Thoracic aorta (tissue), 2 donors: ENCODE results near the gene TLR2. TPM values are rescaled to one million over a fixed set of nuclear protein-coding genes. Genes with fewer than 3 reads are reported as not detected.
A peak's percentile ranks its signal among the peaks of the same experiment; 100 is the strongest.

Experiments
- ATAC-seq: fragments of 150-250 bp; one replicate; pipeline ENCODE4 v1.8.0; 2017; ENCODE audit warnings: low read depth; ENCODE audit not compliant: insufficient number of reproducible peaks, low FRiP score
- DNase-seq: peaks from one replicate; pipeline ENCODE4 v3.0.0-alpha.2; 2020; ENCODE audit warnings: low spot score
- H3K27ac ChIP-seq, 2 donors: fragments of 200-600 bp; sonication (generic); 1 replicate in 1 of 2; 2 replicates in 1 of 2; pipeline ENCODE4 v1.5.1; 2016; ENCODE audit warnings: mild to moderate bottlenecking in 2 of 2, moderate library complexity in 2 of 2
- H3K27me3 ChIP-seq: fragments of 200-600 bp; sonication (generic); replicated peaks from 2 replicates; pipeline ENCODE4 v1.6.0; 2016; ENCODE audit warnings: mild to moderate bottlenecking; ENCODE audit not compliant: insufficient read depth
- H3K36me3 ChIP-seq: fragments of 200-600 bp; sonication (generic); one replicate; pipeline ENCODE4 v1.5.1; 2016
- H3K4me1 ChIP-seq, 2 donors: fragments of 200-600 bp; sonication (generic); 1 replicate in 1 of 2; 2 replicates in 1 of 2; pipeline versions ENCODE4 v1.5.1 to v1.6.0; 2016; ENCODE audit warnings: low read depth in 2 of 2, mild to moderate bottlenecking in 1 of 2; ENCODE audit not compliant: control insufficient read depth in 1 of 2
- H3K4me3 ChIP-seq: fragments of 200-600 bp; sonication (generic); 2 replicates; pipeline ENCODE4 v1.5.1; 2016; ENCODE audit warnings: mild to moderate bottlenecking
- H3K9me3 ChIP-seq: fragments of 200-600 bp; sonication (generic); 2 replicates; pipeline ENCODE4 v1.5.1; 2016
- CTCF ChIP-seq: fragments of 200-600 bp; sonication (generic); IDR thresholded peaks from one replicate; pipeline ENCODE4 v1.5.1; 2019; ENCODE audit warnings: antibody characterized with exemption
- total RNA-seq, 2 donors: library from RNA; depleted of rRNA; stranded (reverse); fragments of >200 nt; gene quantifications; one replicate each; pipeline versions ENCODE4 v1.1.0 to v1.2.3, GENCODE V29; 2016

The TLR2 gene
- total RNA-seq, 2 donors from 2014 or later: 68.5 to 77.7 TPM

- Histone ChIP-seq H3K27me3 (no peaks in the 10 kb centered on the region), H3K4me1 (peaks cover 17 to 24% of the 10 kb centered on the region in 2 donors), H3K27ac (peak overlapping the region; percentile 16 to 72), H3K9me3 (no peaks in the 10 kb centered on the region), H3K36me3 (no peaks in the 10 kb centered on the region), H3K4me3 (no peak overlapping the region)
- ATAC-seq: peak; percentile 96
- DNase-seq: no peak
- TF ChIP-seq CTCF: no peak
Measured at GRCh38 chr4:153676984-153677383, 7.1 kb upstream of the TLR2 start.

GRCh38 chr4:153679486-153679885, 4.6 kb upstream of the TLR2 start:
- TF ChIP-seq CTCF: no peak
- no peaks in the 10 kb centered on the region for H3K9me3 ChIP-seq
- peaks cover 17 to 24% of the 10 kb centered on the region in 2 donors for H3K4me1 ChIP-seq
- no peaks in the 10 kb centered on the region for H3K36me3 ChIP-seq
- no peaks in the 10 kb centered on the region for H3K27me3 ChIP-seq
- H3K4me3 ChIP-seq: no peak overlapping the region
- no peak for ATAC-seq
- H3K27ac ChIP-seq: no peak overlapping the region
- no peak for DNase-seq

GRCh38 chr4:153683763-153684181, 308 bp upstream of the TLR2 start:
- Histone ChIP-seq H3K27me3 (no peaks in the 10 kb centered on the region), H3K9me3 (no peaks in the 10 kb centered on the region), H3K36me3 (peaks cover 7% of the 10 kb centered on the region), H3K4me3 (peak overlapping the region; percentile 88), H3K4me1 (peaks cover 2 to 5% of the 10 kb centered on the region in 2 donors), H3K27ac (peak overlapping the region; percentile 40 to 65)
- no peak for TF ChIP-seq CTCF
- DNase-seq (no peak), ATAC-seq (no peak)

GRCh38 chr4:153684971-153685371, 891 bp downstream of the TLR2 start:
- no peak for DNase-seq
- ATAC-seq: peak; percentile 58
- no peak for TF ChIP-seq CTCF
- Histone ChIP-seq H3K4me3 (peak overlapping the region; percentile 88), H3K4me1 (peaks cover 2 to 5% of the 10 kb centered on the region in 2 donors), H3K27me3 (no peaks in the 10 kb centered on the region), H3K36me3 (peaks cover 15% of the 10 kb centered on the region), H3K27ac (peak overlapping the region; percentile 40 to 65), H3K9me3 (no peaks in the 10 kb centered on the region)

- no peak for TF ChIP-seq CTCF
- Histone ChIP-seq H3K27ac (no peak overlapping the region), H3K27me3 (no peaks in the 10 kb centered on the region), H3K4me1 (no peaks in the 10 kb centered on the region), H3K4me3 (no peak overlapping the region), H3K9me3 (no peaks in the 10 kb centered on the region), H3K36me3 (peaks cover 4% of the 10 kb centered on the region)
- no peak for DNase-seq
- no peak for ATAC-seq
Measured at GRCh38 chr4:153704522-153704921, 20.4 kb downstream of the TLR2 start.
